ENCODE measurements around the gene ZNF511. TPM values are rescaled to one million over a fixed set of nuclear protein-coding genes. Genes with fewer than 3 reads are reported as not detected.

ZNF511 gene
- total and polyA plus RNA-seq, 4 donors: 13.7 to 31.8 (median 24.2) TPM

- DNase-seq (ENCODE audit: low spot score): no peak
Measured at GRCh38 chr10:133325440-133326222, 16.9 kb downstream of the ZNF511 start.

GRCh38 chr10:133326223-133326551, 17.5 kb downstream of the ZNF511 start:
- Histone ChIP-seq H3K27me3 (ENCODE audit: control insufficient read depth in 4 of 4, insufficient read depth in 4 of 4, low read length in 3 of 4) (peaks cover 0 to 17% (median 8%) of the 10 kb centered on the region in 4 donors), H3K9ac (ENCODE audit: low read depth in 1 of 2, low read length in 2 of 2) (no peak overlapping the region), H3K9me3 (ENCODE audit: control insufficient read depth in 4 of 4, low read length in 3 of 4) (no peaks in the 10 kb centered on the region), H3K4me1 (ENCODE audit: control insufficient read depth in 4 of 4, insufficient read depth in 4 of 4, low read length in 3 of 4) (peaks cover 2 to 22% (median 8%) of the 10 kb centered on the region in 4 donors), H3K36me3 (ENCODE audit: control insufficient read depth in 4 of 4, insufficient read depth in 3 of 4, low read depth in 1 of 4, low read length in 3 of 4) (no peaks in the 10 kb centered on the region), H3K27ac (ENCODE audit: low read depth in 1 of 2, low read length in 2 of 2) (no peak overlapping the region), H3K4me3 (ENCODE audit: low read depth in 1 of 3, low read length in 3 of 3) (no peak overlapping the region)
- no peak for TF ChIP-seq FOXA2 (IDR thresholded peaks at IDR 0.05)
- no peak for TF ChIP-seq GABPA (IDR thresholded peaks at IDR 0.05 in 1 of 2, conservative IDR thresholded peaks at IDR 0.05 in 1 of 2)
- TF ChIP-seq HNF4A (conservative IDR thresholded peaks at IDR 0.05): no peak
- TF ChIP-seq JUND (IDR thresholded peaks at IDR 0.05): no peak
- no peak for TF ChIP-seq MAX (IDR thresholded peaks at IDR 0.05)
- WGBS: 33% methylated on average over 9 of the region's 9 CpGs
- no peak for DNase-seq (ENCODE audit: low spot score)

More at GRCh38 chr10:133325440-133326222, 16.9 kb downstream of the ZNF511 start:
- Histone ChIP-seq H3K4me1 (ENCODE audit: control insufficient read depth in 4 of 4, insufficient read depth in 4 of 4, low read length in 3 of 4) (peaks cover 2 to 22% (median 8%) of the 10 kb centered on the region in 4 donors), H3K27ac (ENCODE audit: low read depth in 1 of 2, low read length in 2 of 2) (no peak overlapping the region), H3K9me3 (ENCODE audit: control insufficient read depth in 4 of 4, low read length in 3 of 4) (no peaks in the 10 kb centered on the region), H3K27me3 (ENCODE audit: control insufficient read depth in 4 of 4, insufficient read depth in 4 of 4, low read length in 3 of 4) (peaks cover 0 to 17% (median 8%) of the 10 kb centered on the region in 4 donors), H3K9ac (ENCODE audit: low read depth in 1 of 2, low read length in 2 of 2) (no peak overlapping the region), H3K36me3 (ENCODE audit: control insufficient read depth in 4 of 4, insufficient read depth in 3 of 4, low read depth in 1 of 4, low read length in 3 of 4) (no peaks in the 10 kb centered on the region), H3K4me3 (ENCODE audit: low read depth in 1 of 3, low read length in 3 of 3) (peak overlapping the region in 1 of 3 donors; percentile 46)
- no peak for TF ChIP-seq FOXA1 (IDR thresholded peaks at IDR 0.05)
- no peak for TF ChIP-seq FOXA2 (IDR thresholded peaks at IDR 0.05)
- TF ChIP-seq SP1 (IDR thresholded peaks at IDR 0.05): no peak
- no peak for TF ChIP-seq TAF1 (conservative IDR thresholded peaks at IDR 0.05)
- no peak for TF ChIP-seq ZBTB33 (IDR thresholded peaks at IDR 0.05)
- TF ChIP-seq MAX (IDR thresholded peaks at IDR 0.05): no peak
- no peak for TF ChIP-seq GABPA (IDR thresholded peaks at IDR 0.05 in 1 of 2, conservative IDR thresholded peaks at IDR 0.05 in 1 of 2)
- TF ChIP-seq HNF4G (IDR thresholded peaks at IDR 0.05): no peak
- 3% methylated on average over 91 of the region's 91 CpGs for WGBS

GRCh38 chr10:133326745-133327650, 18.3 kb downstream of the ZNF511 start:
- Histone ChIP-seq H3K4me1 (ENCODE audit: control insufficient read depth in 4 of 4, insufficient read depth in 4 of 4, low read length in 3 of 4) (peaks cover 2 to 22% (median 8%) of the 10 kb centered on the region in 4 donors), H3K27ac (ENCODE audit: low read depth in 1 of 2, low read length in 2 of 2) (no peak overlapping the region), H3K4me3 (ENCODE audit: low read depth in 1 of 3, low read length in 3 of 3) (no peak overlapping the region), H3K9ac (ENCODE audit: low read depth in 1 of 2, low read length in 2 of 2) (no peak overlapping the region), H3K36me3 (ENCODE audit: control insufficient read depth in 4 of 4, insufficient read depth in 3 of 4, low read depth in 1 of 4, low read length in 3 of 4) (no peaks in the 10 kb centered on the region), H3K9me3 (ENCODE audit: control insufficient read depth in 4 of 4, low read length in 3 of 4) (no peaks in the 10 kb centered on the region), H3K27me3 (ENCODE audit: control insufficient read depth in 4 of 4, insufficient read depth in 4 of 4, low read length in 3 of 4) (peaks cover 0 to 17% (median 8%) of the 10 kb centered on the region in 4 donors)
- no peak for DNase-seq (ENCODE audit: low spot score)
- 36% methylated on average over 28 of the region's 28 CpGs for WGBS
- no peak for TF ChIP-seq FOXA2 (IDR thresholded peaks at IDR 0.05)
- no peak for TF ChIP-seq CTCF (IDR thresholded peaks at IDR 0.05; ENCODE audit: low read depth, low read length, missing input control)
- TF ChIP-seq MAX (IDR thresholded peaks at IDR 0.05): no peak
- TF ChIP-seq NR2F2 (IDR thresholded peaks at IDR 0.05): no peak
- TF ChIP-seq TAF1 (conservative IDR thresholded peaks at IDR 0.05): no peak
- TF ChIP-seq FOXA1 (IDR thresholded peaks at IDR 0.05): no peak
- no peak for TF ChIP-seq GABPA (IDR thresholded peaks at IDR 0.05 in 1 of 2, conservative IDR thresholded peaks at IDR 0.05 in 1 of 2)
- TF ChIP-seq HNF4G (IDR thresholded peaks at IDR 0.05): no peak
- TF ChIP-seq YY1 (IDR thresholded peaks at IDR 0.05): no peak
- TF ChIP-seq EGR1 (IDR thresholded peaks at IDR 0.05; ENCODE audit: low read depth in 2 of 2): no peak
- no peak for TF ChIP-seq HNF4A (conservative IDR thresholded peaks at IDR 0.05)
- TF ChIP-seq RAD21 (IDR thresholded peaks at IDR 0.05): no peak
- TF ChIP-seq REST (IDR thresholded peaks at IDR 0.05): no peak
